B cell (primary cell): ENCODE results near the gene DIP2B. TPM values are rescaled to one million over a fixed set of nuclear protein-coding genes. Genes with fewer than 3 reads are reported as not detected.

ENCODE experiments used
- ATAC-seq: fragments of 200-7000 bp; cut with Tn5 transposase; one replicate; pipeline ENCODE4 v1.10.0; 2021; ENCODE audit warnings: low read depth, mild to moderate bottlenecking, moderate number of reproducible peaks, moderate library complexity
- CTCF ChIA-PET: fragments of 350-600 bp; sonication (Branson Sonifier 250); formaldehyde crosslinking; loops from one replicate; lab custom pipeline; 2021; ENCODE audit warnings: antibody characterized with exemption, inconsistent platforms; lab: Charles Lee
- POLR2A ChIA-PET: fragments of 350-600 bp; sonication (Branson Sonifier 250); formaldehyde crosslinking; loops from one replicate; lab custom pipeline; 2021; ENCODE audit warnings: antibody characterized with exemption; lab: Charles Lee
- DNase-seq: peaks from one replicate; pipeline ENCODE4 v3.0.0; 2013
- H2AFZ ChIP-seq: 2 replicates; pipeline ENCODE4 v1.6.1; 2012; ENCODE audit warnings: mild to moderate bottlenecking, low read depth, low read length; ENCODE audit not compliant: insufficient read depth, poor library complexity, severe bottlenecking
- H3K27ac ChIP-seq, 2 donors: 1 replicate in 1 of 2; 2 replicates in 1 of 2; pipeline ENCODE4 v1.5.1; 2012 to 2013; ENCODE audit warnings: low read length in 2 of 2, mild to moderate bottlenecking in 2 of 2, moderate library complexity in 1 of 2
- H3K27me3 ChIP-seq, 4 experiments: fragments of 200-600 bp in 1 of 4; sonication (generic) in 1 of 4; replicated peaks in 1 of 4; 1 replicate in 2 of 4; 2 replicates in 2 of 4; pipeline versions ENCODE4 v1.6.1 to v1.7.0; 2013 to 2016; ENCODE audit warnings: low read length in 3 of 4, mild to moderate bottlenecking in 2 of 4, mixed read lengths in 1 of 4, moderate library complexity in 1 of 4; ENCODE audit not compliant: insufficient read depth in 4 of 4, control insufficient read depth in 3 of 4; ENCODE audit errors: control extremely low read depth in 1 of 4
- H3K36me3 ChIP-seq, 2 experiments: replicated peaks in 1 of 2; 1 replicate in 1 of 2; 2 replicates in 1 of 2; pipeline versions ENCODE4 v1.6.1 to v1.7.1; 2013; ENCODE audit warnings: low read length in 1 of 2; ENCODE audit not compliant: insufficient read depth in 2 of 2, control insufficient read depth in 1 of 2; ENCODE audit errors: control extremely low read depth in 1 of 2, extremely low read depth in 1 of 2
- H3K4me1 ChIP-seq, 2 donors: fragments of 200-600 bp in 1 of 2; sonication (generic) in 1 of 2; 1 replicate in 1 of 2; 2 replicates in 1 of 2; pipeline versions ENCODE4 v1.5.1 to v1.6.1; 2013 to 2017; ENCODE audit warnings: low read length in 2 of 2; ENCODE audit not compliant: control insufficient read depth in 2 of 2, insufficient read depth in 2 of 2
- H3K4me2 ChIP-seq: replicated peaks from 2 replicates; pipeline ENCODE3; 2012; ENCODE audit warnings: mild to moderate bottlenecking, low read depth, low read length; ENCODE audit not compliant: poor library complexity, severe bottlenecking
- H3K4me3 ChIP-seq, 5 experiments: fragments of 200-600 bp in 1 of 5; sonication (generic) in 1 of 5; 1 replicate in 3 of 5; 2 replicates in 2 of 5; pipeline versions ENCODE4 v1.5.1 to v1.7.0; 2011 to 2016; ENCODE audit warnings: low read length in 4 of 5, mild to moderate bottlenecking in 4 of 5, low read depth in 2 of 5, control low read depth in 1 of 5, moderate library complexity in 1 of 5; ENCODE audit not compliant: insufficient read depth in 1 of 5; ENCODE audit errors: control extremely low read depth in 1 of 5, extremely low read depth in 1 of 5
- H3K79me2 ChIP-seq: fragments of 200-600 bp; sonication (generic); one replicate; pipeline ENCODE4 v1.6.0; 2016; ENCODE audit warnings: low read length; ENCODE audit not compliant: control insufficient read depth, insufficient read depth
- H3K9ac ChIP-seq: fragments of 200-600 bp; sonication (generic); 2 replicates; pipeline ENCODE4 v1.6.1; 2017; ENCODE audit warnings: mild to moderate bottlenecking, low read length, moderate library complexity
- H3K9me3 ChIP-seq, 3 donors: one replicate each; pipeline versions ENCODE4 v1.6.1 to v1.7.1; 2013; ENCODE audit warnings: low read length in 2 of 3; ENCODE audit not compliant: control insufficient read depth in 2 of 3, insufficient read depth in 1 of 3; ENCODE audit errors: control extremely low read depth in 1 of 3
- H4K20me1 ChIP-seq: 2 replicates; pipeline ENCODE4 v1.6.0; 2012; ENCODE audit warnings: mild to moderate bottlenecking, low read length; ENCODE audit not compliant: insufficient read depth, control insufficient read depth, poor library complexity, severe bottlenecking
- H3K27ac Mint-ChIP-seq: one replicate; pipeline ENCODE4 v1.8.0; 2021; ENCODE audit warnings: mixed read lengths
- H3K27me3 Mint-ChIP-seq: one replicate; pipeline ENCODE4 v1.8.0; 2021; ENCODE audit warnings: mixed read lengths
- H3K4me1 Mint-ChIP-seq: one replicate; pipeline ENCODE4 v1.8.0; 2021; ENCODE audit warnings: mixed read lengths
- H3K4me3 Mint-ChIP-seq: one replicate; pipeline ENCODE4 v1.8.0; 2021; ENCODE audit warnings: mixed read lengths
- H3K9me3 Mint-ChIP-seq: one replicate; pipeline ENCODE4 v1.8.0; 2022; ENCODE audit warnings: mixed read lengths; ENCODE audit not compliant: insufficient read depth
- EZH2 ChIP-seq: IDR thresholded peaks from 2 replicates; pipeline ENCODE4 v1.6.1; 2012; ENCODE audit warnings: borderline replicate concordance, low read depth, mild to moderate bottlenecking, moderate library complexity, low read length; ENCODE audit not compliant: insufficient read depth, poor library complexity, severe bottlenecking
- WGBS: methylation state at CpG from one replicate; pipeline ENCODE4 v1.1.5; 2013; ENCODE audit warnings: missing lambda C conversion rate; ENCODE audit not compliant: insufficient coverage; 5-methylcytosine and 5-hydroxymethylcytosine counted together
- intact Hi-C: fragments of 100-400 bp; cut with micrococcal nuclease; formaldehyde crosslinking; loops from one replicate; pipeline ENCODE4 v1.10.0; 2022
- polyA plus RNA-seq: library from polyadenylated mRNA; depleted of rRNA; stranded (reverse); fragments of >200 nt; gene quantifications from 2 replicates; pipeline ENCODE4 v1.2.3, GENCODE V29; 2012
- total RNA-seq, 2 donors: library from RNA; stranded (reverse); fragments of 120-200 nt in 1 of 2; gene quantifications; 1 replicate in 1 of 2; 2 replicates in 1 of 2; pipeline versions ENCODE4 v1.2.3 to v1.2.4, GENCODE V29; 2013 to 2022
- TF ChIP-seq, protein P1 (sequence below): fragments of 200-600 bp; IDR thresholded peaks from one replicate; pipeline ENCODE4 v1.8.0; 2022; ENCODE audit warnings: antibody characterized with exemption, mild to moderate bottlenecking

The DIP2B gene
- total and polyA plus RNA-seq, 2 donors (not counting 1 experiment from before 2014, with no cell fraction given): 16.4 to 38.8 TPM

DNA sequence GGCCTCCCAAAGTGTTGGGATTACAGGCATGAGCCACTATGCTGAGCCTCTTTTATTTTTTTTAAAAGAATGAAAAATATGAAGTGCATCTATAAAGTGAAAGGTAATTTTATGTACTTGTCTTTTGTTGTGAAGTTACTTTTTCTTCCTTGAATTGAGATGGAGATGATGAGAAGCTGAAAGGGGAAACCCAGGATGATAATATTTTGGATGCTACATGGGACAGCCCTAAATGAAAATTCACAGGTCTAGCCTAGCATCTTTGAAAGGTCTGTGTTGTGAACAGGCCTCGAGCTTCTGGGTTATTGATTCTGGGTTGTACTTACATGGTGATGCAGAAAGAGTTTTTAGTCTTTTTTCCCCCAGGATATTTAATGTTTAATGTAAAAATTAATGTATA lies 14.6 kb downstream of the DIP2B start:
- ATAC-seq (no peak), DNase-seq (no peak)
- intact Hi-C loops: no loop called here
- no peaks in the 10 kb centered on the region for H3K27me3 Mint-ChIP-seq
- peaks cover 0 to 1% of the 10 kb centered on the region in 2 experiments for H3K36me3 ChIP-seq
- H2AFZ ChIP-seq: no peak overlapping the region
- peak overlapping the region; percentile 20 for H3K4me3 Mint-ChIP-seq
- no peaks in the 10 kb centered on the region for H3K27me3 ChIP-seq
- H3K9me3 Mint-ChIP-seq: no peaks in the 10 kb centered on the region
- H3K4me1 ChIP-seq: peaks cover 72 to 86% of the 10 kb centered on the region in 2 donors
- peaks cover 88% of the 10 kb centered on the region for H3K79me2 ChIP-seq
- peaks cover 49% of the 10 kb centered on the region for H3K4me1 Mint-ChIP-seq
- TF ChIP-seq, protein P1, sequence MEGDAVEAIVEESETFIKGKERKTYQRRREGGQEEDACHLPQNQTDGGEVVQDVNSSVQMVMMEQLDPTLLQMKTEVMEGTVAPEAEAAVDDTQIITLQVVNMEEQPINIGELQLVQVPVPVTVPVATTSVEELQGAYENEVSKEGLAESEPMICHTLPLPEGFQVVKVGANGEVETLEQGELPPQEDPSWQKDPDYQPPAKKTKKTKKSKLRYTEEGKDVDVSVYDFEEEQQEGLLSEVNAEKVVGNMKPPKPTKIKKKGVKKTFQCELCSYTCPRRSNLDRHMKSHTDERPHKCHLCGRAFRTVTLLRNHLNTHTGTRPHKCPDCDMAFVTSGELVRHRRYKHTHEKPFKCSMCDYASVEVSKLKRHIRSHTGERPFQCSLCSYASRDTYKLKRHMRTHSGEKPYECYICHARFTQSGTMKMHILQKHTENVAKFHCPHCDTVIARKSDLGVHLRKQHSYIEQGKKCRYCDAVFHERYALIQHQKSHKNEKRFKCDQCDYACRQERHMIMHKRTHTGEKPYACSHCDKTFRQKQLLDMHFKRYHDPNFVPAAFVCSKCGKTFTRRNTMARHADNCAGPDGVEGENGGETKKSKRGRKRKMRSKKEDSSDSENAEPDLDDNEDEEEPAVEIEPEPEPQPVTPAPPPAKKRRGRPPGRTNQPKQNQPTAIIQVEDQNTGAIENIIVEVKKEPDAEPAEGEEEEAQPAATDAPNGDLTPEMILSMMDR: no peak
- TF ChIP-seq EZH2: no peak
- H3K4me2 ChIP-seq: peak overlapping the region; percentile 67
- no peak overlapping the region for H3K9ac ChIP-seq
- H4K20me1 ChIP-seq: no peaks in the 10 kb centered on the region
- H3K4me3 ChIP-seq: no peak overlapping the region
- H3K9me3 ChIP-seq: peaks cover 0 to 8% (median 3%) of the 10 kb centered on the region in 3 donors
- POLR2A ChIA-PET: no interaction called here
- CTCF ChIA-PET: interaction anchor here (2.2 to 4.4 kb wide), 2 partner anchors 15 to 119 kb away, joined by 6 to 31 read pairs; partner anchors contain the start of gene DIP2B
- H3K27ac Mint-ChIP-seq: peak overlapping the region; percentile 78
- no CpG with 5 or more reads among the region's 1 CpG for WGBS
- H3K27ac ChIP-seq: peak overlapping the region; percentile 66 to 85
